Psoas muscle (tissue), 8 donors: ENCODE results near the gene WIPF2. TPM values are rescaled to one million over a fixed set of nuclear protein-coding genes. Genes with fewer than 3 reads are reported as not detected.
"Not testable (repeated sequence)": the region's sequence is repeated elsewhere in the genome, so short reads cannot be mapped to it uniquely, and the experiment has no call there.

Experiments used
- ATAC-seq, 4 donors: fragments of 200-7000 bp; cut with Tn5 transposase; one replicate each; pipeline ENCODE4 v1.9.1; 2020; ENCODE audit warnings: moderate library complexity in 3 of 4, mild to moderate bottlenecking in 2 of 4
- DNase-seq, 2 donors: peaks; one replicate each; pipeline ENCODE4 v3.0.0-alpha.2; 2020
- H3K27ac ChIP-seq: fragments of 200-600 bp; one replicate; pipeline ENCODE4 v1.8.0; 2022
- H3K27me3 ChIP-seq, 3 donors: fragments of 200-600 bp in 1 of 3; one replicate each; pipeline versions ENCODE4 v1.6.1 to v1.8.0; 2013 to 2022; ENCODE audit warnings: low read length in 2 of 3, mild to moderate bottlenecking in 2 of 3, moderate library complexity in 1 of 3; ENCODE audit not compliant: insufficient read depth in 3 of 3
- H3K36me3 ChIP-seq, 2 donors: fragments of 200-600 bp in 1 of 2; one replicate each; pipeline versions ENCODE4 v1.6.1 to v1.8.0; 2013 to 2022; ENCODE audit warnings: low read depth in 1 of 2, mild to moderate bottlenecking in 1 of 2, moderate library complexity in 1 of 2; ENCODE audit not compliant: insufficient read depth in 1 of 2
- H3K4me1 ChIP-seq: fragments of 200-600 bp; one replicate; pipeline ENCODE4 v1.8.0; 2022
- H3K4me3 ChIP-seq: fragments of 200-600 bp; one replicate; pipeline ENCODE4 v1.8.0; 2022; ENCODE audit warnings: mild to moderate bottlenecking
- H3K9me3 ChIP-seq: fragments of 200-600 bp; one replicate; pipeline ENCODE4 v1.8.0; 2022
- WGBS, 3 donors: extraction: QIAGEN DNeasy Blood & Tissue Kit; methylation state at CpG; one replicate each; pipeline versions ENCODE4 v1.1.6 to v1.1.7; 2013; 5-methylcytosine and 5-hydroxymethylcytosine counted together
- intact Hi-C, 2 donors: fragments of 100-400 bp; cut with DNase I; formaldehyde crosslinking; loops; one replicate each; pipeline versions ENCODE4 v1.11.0 to v1.14.2; 2022
- polyA plus RNA-seq, 3 donors: library from polyadenylated mRNA; stranded (reverse); fragments of 200-250 nt; gene quantifications; one replicate each; pipeline ENCODE4 v1.2.3, GENCODE V29; 2013
- total RNA-seq, 4 donors: library from RNA; stranded (reverse); fragmentation: NEBNext Ultra II Directional in 2 of 4; extraction: Animal tissue kit (Norgen Biotek cat#: 25700) in 2 of 4; gene quantifications; one replicate each; pipeline versions ENCODE4 v1.2.1 to v1.2.4, GENCODE V29; 2021 to 2023
- TF ChIP-seq, protein P1 (sequence below): fragments of 200-600 bp; IDR thresholded peaks from one replicate; pipeline ENCODE4 v1.8.0; 2022; ENCODE audit warnings: antibody characterized with exemption
- donor health status: healthy with polysubstance abuse.
- donor health status: DM: no; HTN: no; CAD: no; lungs with moderate emphysema.
- donor health status: Bipolar disorder and iron deficiency.
- donor health status: healthy.
- donor health status: DM: yes; HTN: yes; CAD: no.
- donor health status: DM: no; HTN: no; CAD: no.
- donor health status: DM: no; HTN: no; CAD: no.
- donor health status: DM: yes; HTN: yes; CAD: no.

Gene WIPF2
- total and polyA plus RNA-seq, 7 donors, result 4.0 to 10.5 (median 8.1) TPM

DNA sequence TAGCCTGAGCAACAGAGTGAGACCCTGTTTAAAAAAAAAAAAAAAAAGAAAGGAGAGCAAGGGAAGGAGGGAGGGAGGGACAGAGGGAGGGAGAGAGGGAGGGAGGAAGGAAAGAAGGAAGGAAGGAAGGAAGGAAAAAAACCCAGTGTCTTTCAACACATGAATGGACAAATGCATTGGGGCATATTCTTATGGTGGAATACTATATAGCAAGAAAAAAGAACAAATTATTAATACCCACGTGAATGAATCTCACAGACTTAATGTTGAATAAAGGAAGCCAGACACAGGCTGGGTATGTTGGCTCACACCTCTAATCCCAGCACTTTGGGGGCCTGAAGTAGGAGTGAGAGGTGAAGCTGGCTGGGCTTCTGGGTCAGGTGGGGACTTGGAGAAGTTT is 21.6 kb upstream of the WIPF2 start:
- no peaks in the 10 kb centered on the region for H3K9me3 ChIP-seq
- no peaks in the 10 kb centered on the region for H3K27me3 ChIP-seq
- no peak overlapping the region for H3K27ac ChIP-seq
- intact Hi-C loops, result loop anchor here in 1 of 2 donors (10.0 kb wide), 1 partner anchor 157 kb away; no protein-coding TSS in a partner anchor
- DNase-seq (no peak), ATAC-seq (no peak)
- no peaks in the 10 kb centered on the region for H3K4me1 ChIP-seq
- 71 to 93% (median 88%) methylated on average over 1 of the region's 1 CpG for WGBS, 3 donors
- TF ChIP-seq, protein P1, sequence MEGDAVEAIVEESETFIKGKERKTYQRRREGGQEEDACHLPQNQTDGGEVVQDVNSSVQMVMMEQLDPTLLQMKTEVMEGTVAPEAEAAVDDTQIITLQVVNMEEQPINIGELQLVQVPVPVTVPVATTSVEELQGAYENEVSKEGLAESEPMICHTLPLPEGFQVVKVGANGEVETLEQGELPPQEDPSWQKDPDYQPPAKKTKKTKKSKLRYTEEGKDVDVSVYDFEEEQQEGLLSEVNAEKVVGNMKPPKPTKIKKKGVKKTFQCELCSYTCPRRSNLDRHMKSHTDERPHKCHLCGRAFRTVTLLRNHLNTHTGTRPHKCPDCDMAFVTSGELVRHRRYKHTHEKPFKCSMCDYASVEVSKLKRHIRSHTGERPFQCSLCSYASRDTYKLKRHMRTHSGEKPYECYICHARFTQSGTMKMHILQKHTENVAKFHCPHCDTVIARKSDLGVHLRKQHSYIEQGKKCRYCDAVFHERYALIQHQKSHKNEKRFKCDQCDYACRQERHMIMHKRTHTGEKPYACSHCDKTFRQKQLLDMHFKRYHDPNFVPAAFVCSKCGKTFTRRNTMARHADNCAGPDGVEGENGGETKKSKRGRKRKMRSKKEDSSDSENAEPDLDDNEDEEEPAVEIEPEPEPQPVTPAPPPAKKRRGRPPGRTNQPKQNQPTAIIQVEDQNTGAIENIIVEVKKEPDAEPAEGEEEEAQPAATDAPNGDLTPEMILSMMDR, result no peak
- peaks cover 0 to 14% of the 10 kb centered on the region in 2 donors for H3K36me3 ChIP-seq
- H3K4me3 ChIP-seq, result no peak overlapping the region

DNA sequence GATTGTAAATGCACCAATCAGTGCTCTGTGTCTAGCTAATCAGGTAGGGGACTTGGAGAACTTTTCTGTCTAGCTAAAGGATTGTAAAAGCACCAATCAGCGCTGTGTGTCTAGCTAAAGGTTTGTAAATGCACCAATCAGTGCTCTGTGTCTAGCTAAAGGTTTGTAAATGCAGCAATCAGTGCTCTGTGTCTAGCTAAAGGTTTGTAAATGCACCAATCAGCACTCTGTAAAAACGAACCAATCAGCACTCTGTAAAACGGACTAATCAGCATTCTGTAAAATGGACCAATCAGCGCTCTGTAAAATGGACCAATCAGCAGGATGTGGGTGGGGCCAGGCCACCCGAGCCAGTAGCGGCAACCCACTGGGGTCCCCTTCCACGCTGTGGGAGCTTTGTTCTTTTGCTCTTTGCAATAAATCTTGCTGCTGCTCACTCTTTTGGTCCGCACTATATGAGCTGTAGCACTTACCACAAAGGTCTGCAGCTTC is 21.1 kb upstream of the WIPF2 start:
- WGBS, 3 donors, result 58 to 64% (median 63%) methylated on average over 8 of the region's 8 CpGs
- H3K27ac ChIP-seq, ATAC-seq, H3K27me3 ChIP-seq, H3K4me3 ChIP-seq, DNase-seq, H3K9me3 ChIP-seq, H3K36me3 ChIP-seq, H3K4me1 ChIP-seq: not testable (repeated sequence)
- intact Hi-C loops, result loop anchor here in 1 of 2 donors (10.0 kb wide), 1 partner anchor 157 kb away; no protein-coding TSS in a partner anchor

DNA sequence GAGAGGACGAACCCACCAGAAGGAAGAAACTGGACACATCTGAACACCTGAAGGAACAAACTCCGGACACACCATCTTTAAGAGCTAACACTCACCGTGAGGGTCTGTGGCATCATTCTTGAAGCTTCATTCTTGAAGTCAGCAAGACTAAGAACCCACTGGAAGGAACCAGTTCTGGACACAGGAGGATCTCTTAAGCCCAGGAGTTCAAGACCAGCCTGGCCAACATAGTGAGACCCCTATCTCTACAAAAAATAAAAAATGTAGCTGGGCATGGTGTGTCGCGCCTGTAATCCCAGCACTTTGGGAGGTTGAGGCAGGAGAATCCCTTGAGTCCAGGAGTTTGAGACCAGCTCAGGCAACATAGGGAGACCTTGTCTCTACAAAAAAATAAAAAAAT is 20.5 kb upstream of the WIPF2 start:
- WGBS, 3 donors, result 85 to 91% (median 89%) methylated on average over 5 of the region's 5 CpGs
- Histone ChIP-seq H3K27ac (no peak overlapping the region), H3K27me3 (no peaks in the 10 kb centered on the region), H3K4me1 (no peaks in the 10 kb centered on the region), H3K36me3 (peaks cover 0 to 3% of the 10 kb centered on the region in 2 donors), H3K9me3 (no peaks in the 10 kb centered on the region), H3K4me3 (no peak overlapping the region)
- TF ChIP-seq, protein P1, result no peak
- no peak for ATAC-seq
- intact Hi-C loops, result loop anchor here in 1 of 2 donors (10.0 kb wide), 1 partner anchor 156 kb away; no protein-coding TSS in a partner anchor
- no peak for DNase-seq

DNA sequence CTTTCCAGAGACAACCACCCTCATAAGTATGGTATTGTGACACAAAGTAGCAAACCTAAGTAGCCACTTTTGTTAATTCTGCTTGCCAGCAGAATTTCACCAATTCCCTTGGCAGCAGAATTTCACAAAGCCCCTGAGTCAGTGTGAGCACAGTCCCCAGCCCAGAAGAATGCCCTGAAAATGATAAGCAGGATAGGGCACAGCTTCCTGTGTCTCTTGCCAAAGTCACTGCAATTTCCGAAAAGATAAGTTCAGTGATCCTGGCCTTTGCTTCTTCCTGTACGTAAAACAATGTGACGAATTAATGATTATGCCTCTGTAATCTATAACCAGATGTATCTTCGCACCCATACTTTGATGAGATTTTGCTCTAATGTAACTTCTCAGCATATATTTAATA is 16.0 kb upstream of the WIPF2 start:
- no peaks in the 10 kb centered on the region for H3K36me3 ChIP-seq
- H3K4me3 ChIP-seq, result no peak overlapping the region
- H3K9me3 ChIP-seq, result no peaks in the 10 kb centered on the region
- no peak overlapping the region for H3K27ac ChIP-seq
- DNase-seq (no peak), ATAC-seq (no peak)
- no peaks in the 10 kb centered on the region for H3K27me3 ChIP-seq
- intact Hi-C loops, result loop anchor here (5.0 kb wide), 2 partner anchors 84 to 154 kb away; partner anchors contain the start of gene CDC6 (in 1 of the 2)
- TF ChIP-seq, protein P1, result no peak
- WGBS, 3 donors, result 76 to 80% (median 78%) methylated on average over 4 of the region's 4 CpGs
- no peaks in the 10 kb centered on the region for H3K4me1 ChIP-seq

DNA sequence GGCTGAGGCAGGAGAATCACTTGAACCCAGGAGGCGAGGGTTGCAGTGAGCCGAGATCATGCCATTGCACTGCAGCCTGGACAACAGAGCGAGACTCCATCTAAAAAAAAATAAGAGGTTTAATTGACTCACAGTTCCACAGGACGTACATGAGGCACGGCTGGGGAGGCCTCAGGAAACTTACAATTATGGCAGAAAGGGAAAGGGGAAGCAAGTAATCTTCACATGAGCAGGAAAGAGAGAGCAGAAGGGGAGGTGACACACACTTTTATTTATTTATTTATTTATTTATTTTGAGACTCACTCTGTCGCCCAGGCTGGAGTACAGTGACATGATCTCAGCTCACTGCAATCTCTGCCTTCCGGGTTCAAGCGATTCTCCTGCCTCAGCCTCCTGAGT is 12.9 kb upstream of the WIPF2 start:
- H3K9me3 ChIP-seq, H3K4me1 ChIP-seq, H3K4me3 ChIP-seq, DNase-seq, H3K27me3 ChIP-seq, intact Hi-C loops, H3K27ac ChIP-seq, ATAC-seq, H3K36me3 ChIP-seq: not testable (repeated sequence)
- WGBS, 3 donors, result 87 to 96% (median 90%) methylated on average over 8 of the region's 8 CpGs
